HEK293T (cell line): ENCODE results near the gene ZNF408.

Experiments
- ARNT ChIP-seq: fragments of 450-650 bp; IDR thresholded peaks from 2 replicates; pipeline ENCODE4 v1.6.1; 2017; ENCODE audit warnings: mild to moderate bottlenecking
- BHLHE40 ChIP-seq: fragments of 450-650 bp; IDR thresholded peaks from 2 replicates; pipeline ENCODE4 v1.6.1; 2016; ENCODE audit warnings: mild to moderate bottlenecking, moderate library complexity, borderline replicate concordance
- ELF4 ChIP-seq: fragments of 450-650 bp; IDR thresholded peaks from 2 replicates; pipeline ENCODE4 v1.6.1; 2017; ENCODE audit warnings: antibody characterized with exemption
- FOXA1 ChIP-seq: fragments of 450-650 bp; IDR thresholded peaks from 2 replicates; pipeline ENCODE4 v1.6.1; 2016; ENCODE audit warnings: mild to moderate bottlenecking
- FOXK2 ChIP-seq: fragments of 450-650 bp; IDR thresholded peaks from 2 replicates; pipeline ENCODE4 v1.6.1; 2016; ENCODE audit warnings: mild to moderate bottlenecking
- FOXM1 ChIP-seq: fragments of 450-650 bp; IDR thresholded peaks from 2 replicates; pipeline ENCODE4 v1.6.1; 2017; ENCODE audit warnings: mild to moderate bottlenecking, borderline replicate concordance
- HDGF ChIP-seq: fragments of 450-650 bp; IDR thresholded peaks from 2 replicates; pipeline ENCODE4 v1.6.1; 2017; ENCODE audit warnings: antibody characterized with exemption, borderline replicate concordance
- LEF1 ChIP-seq: fragments of 450-650 bp; IDR thresholded peaks from 2 replicates; pipeline ENCODE4 v1.6.1; 2017; ENCODE audit warnings: mild to moderate bottlenecking, borderline replicate concordance
- NFRKB ChIP-seq: fragments of 450-650 bp; IDR thresholded peaks from 2 replicates; pipeline ENCODE4 v1.6.1; 2016; ENCODE audit warnings: mild to moderate bottlenecking, moderate library complexity
- PKNOX1 ChIP-seq: fragments of 450-650 bp; IDR thresholded peaks from 2 replicates; pipeline ENCODE4 v1.6.1; 2016
- SP1 ChIP-seq: fragments of 450-650 bp; IDR thresholded peaks from 2 replicates; pipeline ENCODE4 v1.6.1; 2017
- SUZ12 ChIP-seq: fragments of 450-650 bp; IDR thresholded peaks from 2 replicates; pipeline ENCODE4 v1.6.1; 2016; ENCODE audit warnings: mild to moderate bottlenecking
- TARDBP ChIP-seq: fragments of 450-650 bp; IDR thresholded peaks from 2 replicates; pipeline ENCODE4 v1.6.1; 2016

GRCh38 chr11:46666516-46666915 is 34.3 kb upstream of the ZNF408 start:
- TF ChIP-seq FOXA1 (no peak), FOXM1 (no peak), BHLHE40 (no peak), SP1 (no peak), LEF1 (no peak), FOXK2 (no peak), ARNT (no peak), NFRKB (no peak), ELF4 (no peak), HDGF (no peak), TARDBP (no peak), PKNOX1 (no peak), SUZ12 (no peak)
